Measurements from ENCODE around the gene NEURL3. TPM values are rescaled to one million over a fixed set of nuclear protein-coding genes. Genes with fewer than 3 reads are reported as not detected.

The NEURL3 gene
- polyA plus RNA-seq, 3 donors = not detected

GRCh38 chr2:96549967-96550786 lies 45.0 kb upstream of the NEURL3 start:
- H3K4me3 Mint-ChIP-seq = no peak overlapping the region
- TF ChIP-seq CTCF (IDR thresholded peaks at IDR 0.05) = peak; percentile 27

GRCh38 chr2:96549466-96549785 lies 44.3 kb upstream of the NEURL3 start:
- peak in 1 of 3 donors; percentile 2 for DNase-seq
- Mint-ChIP-seq H3K27me3 (ENCODE audit: low read depth in 3 of 3) (peaks cover 0 to 3% (median 2%) of the 10 kb centered on the region in 3 donors), H3K9me3 (peaks cover 0 to 2% (median 0%) of the 10 kb centered on the region in 7 donors), H3K4me3 (no peak overlapping the region), H3K4me1 (peaks cover 13% of the 10 kb centered on the region), H3K36me3 (peaks cover 52 to 76% of the 10 kb centered on the region in 2 donors), H3K27ac (peak overlapping the region in 2 of 7 donors; percentile 30 to 56)
- Histone ChIP-seq H3K27ac (ENCODE audit: low read depth in 1 of 2, low read length in 2 of 2) (no peak overlapping the region), H3K36me3 (replicated peaks in 1 of 2; ENCODE audit: control insufficient read depth in 1 of 2, insufficient read depth in 2 of 2, low read length in 2 of 2) (peaks cover 51 to 86% of the 10 kb centered on the region in 2 donors), H3K4me2 (replicated peaks; ENCODE audit: extremely low read depth, low read length, poor library complexity, severe bottlenecking) (no peak overlapping the region), H4K20me1 (ENCODE audit: insufficient read depth, low read length) (peaks cover 85% of the 10 kb centered on the region), H3K4me1 (ENCODE audit: control insufficient read depth in 1 of 2, insufficient read depth in 2 of 2, low read length in 2 of 2) (peaks cover 3 to 7% of the 10 kb centered on the region in 2 donors), H3K79me2 (ENCODE audit: insufficient read depth, low read length) (peaks cover 31% of the 10 kb centered on the region), H2AFZ (ENCODE audit: insufficient read depth, low read depth, low read length, poor library complexity, severe bottlenecking) (no peak overlapping the region), H3K9ac (ENCODE audit: insufficient read depth, low read length, poor library complexity, severe bottlenecking) (no peak overlapping the region), H3K9me3 (replicated peaks in 1 of 2; ENCODE audit: control insufficient read depth in 1 of 2, insufficient read depth in 1 of 2, low read length in 2 of 2) (no peaks in the 10 kb centered on the region), H3K27me3 (ENCODE audit: control insufficient read depth in 2 of 2, insufficient read depth in 2 of 2, low read length in 2 of 2) (no peaks in the 10 kb centered on the region), H3K4me3 (replicated peaks in 1 of 3; ENCODE audit: low read depth in 2 of 3, low read length in 3 of 3) (no peak overlapping the region)
- no peak for TF ChIP-seq CTCF (IDR thresholded peaks at IDR 0.05)
- intact Hi-C loops (cut with micrococcal nuclease) = no loop called here
- WGBS (ENCODE audit: insufficient coverage) = 100% methylated on average over 3 of the region's 4 CpGs

More at GRCh38 chr2:96549967-96550786, 45.0 kb upstream of the NEURL3 start:
- Histone ChIP-seq H3K79me2 (ENCODE audit: insufficient read depth, low read length) (peaks cover 24% of the 10 kb centered on the region), H3K9me3 (replicated peaks in 1 of 2; ENCODE audit: control insufficient read depth in 1 of 2, insufficient read depth in 1 of 2, low read length in 2 of 2) (no peaks in the 10 kb centered on the region), H3K27ac (ENCODE audit: low read depth in 1 of 2, low read length in 2 of 2) (no peak overlapping the region), H3K4me1 (ENCODE audit: control insufficient read depth in 1 of 2, insufficient read depth in 2 of 2, low read length in 2 of 2) (peaks cover 3 to 9% of the 10 kb centered on the region in 2 donors), H3K27me3 (ENCODE audit: control insufficient read depth in 2 of 2, insufficient read depth in 2 of 2, low read length in 2 of 2) (no peaks in the 10 kb centered on the region), H3K4me3 (replicated peaks in 1 of 3; ENCODE audit: low read depth in 2 of 3, low read length in 3 of 3) (no peak overlapping the region), H4K20me1 (ENCODE audit: insufficient read depth, low read length) (peaks cover 77% of the 10 kb centered on the region), H2AFZ (ENCODE audit: insufficient read depth, low read depth, low read length, poor library complexity, severe bottlenecking) (no peak overlapping the region), H3K36me3 (replicated peaks in 1 of 2; ENCODE audit: control insufficient read depth in 1 of 2, insufficient read depth in 2 of 2, low read length in 2 of 2) (peaks cover 51 to 78% of the 10 kb centered on the region in 2 donors), H3K4me2 (replicated peaks; ENCODE audit: extremely low read depth, low read length, poor library complexity, severe bottlenecking) (no peak overlapping the region), H3K9ac (ENCODE audit: insufficient read depth, low read length, poor library complexity, severe bottlenecking) (no peak overlapping the region)
- Mint-ChIP-seq H3K4me1 (peaks cover 13% of the 10 kb centered on the region), H3K27me3 (ENCODE audit: low read depth in 3 of 3) (peaks cover 0 to 8% (median 2%) of the 10 kb centered on the region in 3 donors), H3K9me3 (peaks cover 0 to 2% (median 0%) of the 10 kb centered on the region in 7 donors), H3K27ac (peak overlapping the region in 1 of 7 donors; percentile 56), H3K36me3 (peaks cover 47 to 70% of the 10 kb centered on the region in 2 donors)
- intact Hi-C loops (cut with micrococcal nuclease) = no loop called here
- peak in 1 of 3 donors; percentile 3 for DNase-seq
- 94% methylated on average over 45 of the region's 61 CpGs for WGBS (ENCODE audit: insufficient coverage)

Data from CD14-positive monocyte (primary cell).